Panc1 (cell line): ENCODE results near the gene DCST2. TPM values are rescaled to one million over a fixed set of nuclear protein-coding genes. Genes with fewer than 3 reads are reported as not detected.

Source experiments
- ATAC-seq: fragments of 200-7000 bp; cut with Tn5 transposase; 2 replicates; pipeline ENCODE4 v1.9.1; 2020; ENCODE audit warnings: mild to moderate bottlenecking, moderate library complexity
- BruUV-seq: library from RNA; stranded (reverse); fragments of 400-500 nt; replicated peaks from 2 replicates; lab custom pipeline; 2021; lab: Mats Ljungman, UMichigan
- CTCF ChIA-PET: fragments of 300-600 bp; sonication (Branson Sonifier 250); formaldehyde crosslinking; loops from one replicate; lab custom pipeline; 2022; ENCODE audit warnings: antibody characterized with exemption; lab: Charles Lee
- POLR2A ChIA-PET: fragments of 300-600 bp; sonication (Branson Sonifier 250); formaldehyde crosslinking; loops from one replicate; lab custom pipeline; 2022; ENCODE audit warnings: antibody characterized with exemption; lab: Charles Lee
- DNase-seq: peaks from one replicate; pipeline ENCODE4 v3.0.0-alpha.2; 2010; ENCODE audit warnings: low read depth, low spot score
- H3K27ac ChIP-seq: 2 replicates; pipeline ENCODE4 v1.5.1; 2011; ENCODE audit warnings: mild to moderate bottlenecking, low read length, inconsistent platforms
- H3K27me3 ChIP-seq: fragments of 200-500 bp; sonication (Bioruptor generic); 2 replicates; pipeline ENCODE4 v1.6.0; 2014; ENCODE audit warnings: low read length, inconsistent platforms; ENCODE audit not compliant: control insufficient read depth, insufficient read depth
- H3K36me3 ChIP-seq: fragments of 200-500 bp; sonication (Bioruptor generic); 2 replicates; pipeline ENCODE4 v1.5.1; 2014; ENCODE audit warnings: inconsistent platforms, mild to moderate bottlenecking, low read length, moderate library complexity; ENCODE audit not compliant: control insufficient read depth, insufficient read depth
- H3K4me1 ChIP-seq: 2 replicates; pipeline ENCODE4 v1.5.1; 2011; ENCODE audit warnings: inconsistent platforms, mild to moderate bottlenecking, low read length, moderate library complexity; ENCODE audit not compliant: control insufficient read depth, insufficient read depth
- H3K4me3 ChIP-seq, 2 experiments: 2 replicates each; pipeline ENCODE4 v1.5.1; 2011 to 2012; ENCODE audit warnings: low read depth in 2 of 2, low read length in 2 of 2, mild to moderate bottlenecking in 2 of 2, inconsistent platforms in 1 of 2, moderate library complexity in 1 of 2
- H3K9me3 ChIP-seq: fragments of 200-500 bp; sonication (Bioruptor generic); 2 replicates; pipeline ENCODE4 v1.5.1; 2014; ENCODE audit warnings: low read depth, mild to moderate bottlenecking, inconsistent platforms, low read length, moderate library complexity; ENCODE audit not compliant: control insufficient read depth, insufficient read depth
- SIN3A ChIP-seq: IDR thresholded peaks from 2 replicates; pipeline ENCODE4 v1.6.1; 2012; ENCODE audit warnings: low read depth, mild to moderate bottlenecking, low read length, moderate library complexity, borderline replicate concordance; ENCODE audit not compliant: insufficient read depth
- TCF7L2 ChIP-seq: IDR thresholded peaks from 2 replicates; pipeline ENCODE4 v1.6.1; 2011; ENCODE audit warnings: mild to moderate bottlenecking, low read depth, low read length, inconsistent platforms
- in situ Hi-C: cut with HindIII; loops from 2 replicates; pipeline ENCODE4 v1.10.0; 2016; ENCODE audit warnings: low sequenced_read_pairs, low pct_unique_long_range_greater_than_20kb
- intact Hi-C: fragments of 100-400 bp; cut with micrococcal nuclease; formaldehyde crosslinking; loops from one replicate; pipeline ENCODE4 v1.10.0; 2022; ENCODE audit not compliant: unreplicated experiment
- total RNA-seq: library from RNA; stranded (reverse); gene quantifications from one replicate; pipeline ENCODE4 v1.2.1, GENCODE V29; 2021; ENCODE audit not compliant: unreplicated experiment
- TF ChIP-seq, protein P1 (sequence below): fragments of 450-650 bp; IDR thresholded peaks from 2 replicates; pipeline ENCODE4 v1.5.1; 2017; ENCODE audit warnings: mild to moderate bottlenecking
- TF ChIP-seq, protein P2 (sequence below), 2 experiments: IDR thresholded peaks; 2 replicates each; pipeline ENCODE4 v1.6.1; 2011 to 2012; ENCODE audit warnings: low read depth in 2 of 2, control low read depth in 1 of 2, low read length in 1 of 2, mild to moderate bottlenecking in 1 of 2, moderate library complexity in 1 of 2; ENCODE audit not compliant: insufficient read depth in 1 of 2

Gene DCST2
- total RNA-seq, 1 experiment from 2014 or later: 0.13 TPM

DNA sequence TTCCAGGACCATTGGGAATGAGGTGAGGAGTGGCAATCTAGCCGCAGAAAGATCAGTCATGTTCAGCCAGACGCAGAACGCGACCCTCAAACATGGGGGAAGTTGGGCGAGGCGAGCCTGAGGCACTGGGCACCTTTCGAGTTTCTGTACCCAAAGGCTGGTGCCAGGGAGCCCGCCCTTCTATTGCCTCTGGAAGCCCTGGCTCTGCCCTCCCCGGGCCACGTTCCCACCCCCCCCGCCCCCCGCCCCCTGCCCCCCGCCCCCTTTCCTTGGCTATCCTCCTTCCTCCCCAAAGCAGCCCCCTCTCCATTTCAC, 33.2 kb downstream of the DCST2 start:
- Histone ChIP-seq H3K9me3 (no peaks in the 10 kb centered on the region), H3K27ac (peak overlapping the region; percentile 94), H3K4me3 (peak overlapping the region; percentile 69 to 74), H3K36me3 (peaks cover 3% of the 10 kb centered on the region; the same call in 1 of the 2 replicates), H3K4me1 (peaks cover 22% of the 10 kb centered on the region), H3K27me3 (no peaks in the 10 kb centered on the region)
- TF ChIP-seq, protein P1, sequence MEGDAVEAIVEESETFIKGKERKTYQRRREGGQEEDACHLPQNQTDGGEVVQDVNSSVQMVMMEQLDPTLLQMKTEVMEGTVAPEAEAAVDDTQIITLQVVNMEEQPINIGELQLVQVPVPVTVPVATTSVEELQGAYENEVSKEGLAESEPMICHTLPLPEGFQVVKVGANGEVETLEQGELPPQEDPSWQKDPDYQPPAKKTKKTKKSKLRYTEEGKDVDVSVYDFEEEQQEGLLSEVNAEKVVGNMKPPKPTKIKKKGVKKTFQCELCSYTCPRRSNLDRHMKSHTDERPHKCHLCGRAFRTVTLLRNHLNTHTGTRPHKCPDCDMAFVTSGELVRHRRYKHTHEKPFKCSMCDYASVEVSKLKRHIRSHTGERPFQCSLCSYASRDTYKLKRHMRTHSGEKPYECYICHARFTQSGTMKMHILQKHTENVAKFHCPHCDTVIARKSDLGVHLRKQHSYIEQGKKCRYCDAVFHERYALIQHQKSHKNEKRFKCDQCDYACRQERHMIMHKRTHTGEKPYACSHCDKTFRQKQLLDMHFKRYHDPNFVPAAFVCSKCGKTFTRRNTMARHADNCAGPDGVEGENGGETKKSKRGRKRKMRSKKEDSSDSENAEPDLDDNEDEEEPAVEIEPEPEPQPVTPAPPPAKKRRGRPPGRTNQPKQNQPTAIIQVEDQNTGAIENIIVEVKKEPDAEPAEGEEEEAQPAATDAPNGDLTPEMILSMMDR: no peak
- no peak for TF ChIP-seq SIN3A
- TF ChIP-seq, protein P2, sequence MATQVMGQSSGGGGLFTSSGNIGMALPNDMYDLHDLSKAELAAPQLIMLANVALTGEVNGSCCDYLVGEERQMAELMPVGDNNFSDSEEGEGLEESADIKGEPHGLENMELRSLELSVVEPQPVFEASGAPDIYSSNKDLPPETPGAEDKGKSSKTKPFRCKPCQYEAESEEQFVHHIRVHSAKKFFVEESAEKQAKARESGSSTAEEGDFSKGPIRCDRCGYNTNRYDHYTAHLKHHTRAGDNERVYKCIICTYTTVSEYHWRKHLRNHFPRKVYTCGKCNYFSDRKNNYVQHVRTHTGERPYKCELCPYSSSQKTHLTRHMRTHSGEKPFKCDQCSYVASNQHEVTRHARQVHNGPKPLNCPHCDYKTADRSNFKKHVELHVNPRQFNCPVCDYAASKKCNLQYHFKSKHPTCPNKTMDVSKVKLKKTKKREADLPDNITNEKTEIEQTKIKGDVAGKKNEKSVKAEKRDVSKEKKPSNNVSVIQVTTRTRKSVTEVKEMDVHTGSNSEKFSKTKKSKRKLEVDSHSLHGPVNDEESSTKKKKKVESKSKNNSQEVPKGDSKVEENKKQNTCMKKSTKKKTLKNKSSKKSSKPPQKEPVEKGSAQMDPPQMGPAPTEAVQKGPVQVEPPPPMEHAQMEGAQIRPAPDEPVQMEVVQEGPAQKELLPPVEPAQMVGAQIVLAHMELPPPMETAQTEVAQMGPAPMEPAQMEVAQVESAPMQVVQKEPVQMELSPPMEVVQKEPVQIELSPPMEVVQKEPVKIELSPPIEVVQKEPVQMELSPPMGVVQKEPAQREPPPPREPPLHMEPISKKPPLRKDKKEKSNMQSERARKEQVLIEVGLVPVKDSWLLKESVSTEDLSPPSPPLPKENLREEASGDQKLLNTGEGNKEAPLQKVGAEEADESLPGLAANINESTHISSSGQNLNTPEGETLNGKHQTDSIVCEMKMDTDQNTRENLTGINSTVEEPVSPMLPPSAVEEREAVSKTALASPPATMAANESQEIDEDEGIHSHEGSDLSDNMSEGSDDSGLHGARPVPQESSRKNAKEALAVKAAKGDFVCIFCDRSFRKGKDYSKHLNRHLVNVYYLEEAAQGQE (IDR thresholded peaks at IDR 0.05; ENCODE audit: insufficient read depth in 1 of 2, low read depth in 2 of 2, low read length in 1 of 2): no peak
- no peak for TF ChIP-seq TCF7L2
- no peak for ATAC-seq
- CTCF ChIA-PET: no interaction called here
- no peak for DNase-seq
- intact Hi-C loops (loop anchor here (5.0 kb wide), 1 partner anchor 273 kb away; no protein-coding TSS in a partner anchor), in situ Hi-C loops (no loop called here)
- no TSS peak for BruUV-seq
- POLR2A ChIA-PET: interaction anchor here (1.0 kb wide), 1 partner anchor 18 kb away, joined by 10 read pairs; the partner anchor contains the start of gene FLAD1

DNA sequence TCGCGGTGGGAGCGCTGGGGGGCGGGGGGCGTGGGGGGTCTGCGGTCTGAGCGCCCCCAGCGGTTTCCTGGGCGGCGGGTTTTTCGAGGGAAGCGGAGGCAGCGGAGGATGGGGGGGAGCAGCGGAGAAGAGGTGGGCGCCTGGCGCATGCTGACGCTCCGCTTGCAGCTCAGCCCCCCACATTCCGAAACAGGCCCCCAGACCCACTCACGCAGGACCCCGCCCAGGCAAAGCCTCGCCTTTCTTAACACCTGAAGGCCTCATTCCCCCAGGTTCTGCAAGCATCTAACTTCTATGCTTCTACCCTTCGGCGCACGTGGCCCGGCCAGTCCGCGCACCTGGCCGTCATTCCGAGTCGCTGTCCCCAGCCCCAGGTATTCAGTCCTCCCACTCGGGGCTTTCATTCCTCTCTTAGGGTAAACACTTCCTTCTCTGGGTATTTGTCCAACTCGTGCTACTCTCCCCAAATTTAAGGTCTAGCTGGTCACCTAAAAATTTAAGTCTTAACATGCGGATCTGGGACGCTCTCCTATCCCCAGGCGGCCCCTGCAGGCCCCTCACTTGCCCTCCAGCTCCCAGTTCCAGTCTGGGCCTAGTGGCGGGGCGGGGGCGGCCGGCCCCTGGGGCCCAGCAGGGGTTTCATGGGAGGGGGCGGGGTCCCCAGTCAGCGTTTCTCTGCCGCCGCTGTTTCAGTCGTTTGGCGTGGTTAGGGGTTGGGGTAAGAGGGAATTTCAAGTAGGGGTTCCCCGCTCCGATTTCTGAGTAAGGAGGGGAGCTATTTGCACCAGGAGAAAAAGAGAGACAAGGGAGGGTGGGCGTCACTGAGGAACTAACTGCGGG, 33.8 kb downstream of the DCST2 start:
- intact Hi-C loops (loop anchor here (5.0 kb wide), 1 partner anchor 272 kb away; no protein-coding TSS in a partner anchor), in situ Hi-C loops (no loop called here)
- no TSS peak for BruUV-seq
- H3K27ac ChIP-seq: peak overlapping the region; percentile 79
- peaks cover 17% of the 10 kb centered on the region for H3K4me1 ChIP-seq
- CTCF ChIA-PET: interaction anchor here (0.6 to 1.3 kb wide), 2 partner anchors 16 to 53 kb away, joined by 3 to 5 read pairs; partner anchors contain the start of gene FLAD1
- ATAC-seq (no peak), DNase-seq (no peak)
- POLR2A ChIA-PET: interaction anchor here (0.6 to 1.0 kb wide), 2 partner anchors 17 to 208 kb away, joined by 3 to 10 read pairs; partner anchors contain the start of gene FLAD1
- H3K4me3 ChIP-seq: peak overlapping the region; percentile 69 to 74
- no peaks in the 10 kb centered on the region for H3K27me3 ChIP-seq
- no peaks in the 10 kb centered on the region for H3K9me3 ChIP-seq
- TF ChIP-seq, protein P1: 0 out of 2 replicates have a peak, but pooled peaks have one; percentile 43
- no peak for TF ChIP-seq TCF7L2
- H3K36me3 ChIP-seq: peaks cover 3% of the 10 kb centered on the region; the same call in 1 of the 2 replicates
